ENCODE measurements around the gene PLXDC2.

PLXDC2 gene

DNA sequence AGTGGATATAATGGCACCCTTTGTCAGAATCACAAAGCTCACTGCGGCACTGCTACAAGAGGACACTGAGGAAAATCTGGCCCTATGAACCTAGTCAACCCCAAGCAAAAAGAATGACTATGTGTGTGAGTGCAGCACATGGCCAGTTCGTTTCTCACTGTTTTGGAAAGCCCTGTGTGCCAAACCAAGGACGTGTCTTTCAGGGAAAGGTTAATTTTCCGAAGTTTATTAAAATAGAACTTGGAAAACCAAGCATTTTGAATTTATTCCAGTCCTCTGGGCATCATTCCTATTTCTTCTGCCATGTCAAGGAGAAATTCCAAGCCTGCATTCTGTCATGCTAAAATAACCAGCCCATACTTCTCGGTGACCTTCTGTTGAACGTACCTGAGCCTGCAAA lies 471.8 kb downstream of the PLXDC2 start:
- H3K4me3 ChIP-seq (ENCODE audit: low read depth, low read length) = no peak overlapping the region
- TF ChIP-seq, protein P1, sequence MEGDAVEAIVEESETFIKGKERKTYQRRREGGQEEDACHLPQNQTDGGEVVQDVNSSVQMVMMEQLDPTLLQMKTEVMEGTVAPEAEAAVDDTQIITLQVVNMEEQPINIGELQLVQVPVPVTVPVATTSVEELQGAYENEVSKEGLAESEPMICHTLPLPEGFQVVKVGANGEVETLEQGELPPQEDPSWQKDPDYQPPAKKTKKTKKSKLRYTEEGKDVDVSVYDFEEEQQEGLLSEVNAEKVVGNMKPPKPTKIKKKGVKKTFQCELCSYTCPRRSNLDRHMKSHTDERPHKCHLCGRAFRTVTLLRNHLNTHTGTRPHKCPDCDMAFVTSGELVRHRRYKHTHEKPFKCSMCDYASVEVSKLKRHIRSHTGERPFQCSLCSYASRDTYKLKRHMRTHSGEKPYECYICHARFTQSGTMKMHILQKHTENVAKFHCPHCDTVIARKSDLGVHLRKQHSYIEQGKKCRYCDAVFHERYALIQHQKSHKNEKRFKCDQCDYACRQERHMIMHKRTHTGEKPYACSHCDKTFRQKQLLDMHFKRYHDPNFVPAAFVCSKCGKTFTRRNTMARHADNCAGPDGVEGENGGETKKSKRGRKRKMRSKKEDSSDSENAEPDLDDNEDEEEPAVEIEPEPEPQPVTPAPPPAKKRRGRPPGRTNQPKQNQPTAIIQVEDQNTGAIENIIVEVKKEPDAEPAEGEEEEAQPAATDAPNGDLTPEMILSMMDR (IDR thresholded peaks at IDR 0.05; ENCODE audit: borderline replicate concordance, insufficient read depth, low read depth, low read length) = no peak

DNA sequence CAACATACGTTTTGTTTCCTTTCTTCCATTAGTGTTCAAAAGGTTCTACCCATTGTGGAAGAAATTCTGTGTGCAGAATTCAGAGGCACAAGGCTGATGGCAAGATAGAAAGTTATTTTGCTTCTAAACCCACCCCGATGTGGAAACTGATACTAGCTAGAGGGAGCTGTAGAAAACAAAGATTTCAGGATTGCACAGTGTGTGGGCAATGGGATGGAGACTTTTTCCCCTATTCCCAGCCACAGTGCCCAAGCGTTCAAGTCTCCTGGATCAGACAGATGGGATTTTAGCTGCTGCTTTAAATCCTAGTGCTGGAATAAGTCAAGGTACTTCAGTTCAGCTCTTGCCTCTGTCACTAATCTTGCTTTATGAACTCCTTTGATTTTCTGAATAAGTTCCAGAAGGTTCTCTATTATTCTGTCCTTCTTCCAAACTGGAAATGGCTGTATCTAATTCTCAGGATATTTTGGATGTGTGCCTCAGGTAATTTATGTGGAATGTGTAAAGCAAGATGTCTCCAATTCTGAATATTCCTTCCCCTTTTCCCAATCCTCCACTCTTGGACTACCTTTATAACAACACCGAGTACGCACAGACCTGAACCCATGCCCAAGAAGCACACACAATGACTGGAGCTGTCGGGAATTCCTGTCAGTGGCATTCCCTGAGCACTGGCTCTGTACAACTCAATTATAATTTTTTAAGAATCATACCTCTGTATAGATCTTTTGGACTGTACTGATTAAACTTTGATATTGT lies 473.0 kb downstream of the PLXDC2 start:
- no peak overlapping the region for H3K4me3 ChIP-seq (ENCODE audit: low read depth, low read length)
- TF ChIP-seq, protein P1 (IDR thresholded peaks at IDR 0.05; ENCODE audit: borderline replicate concordance, insufficient read depth, low read depth, low read length) = no peak

DNA sequence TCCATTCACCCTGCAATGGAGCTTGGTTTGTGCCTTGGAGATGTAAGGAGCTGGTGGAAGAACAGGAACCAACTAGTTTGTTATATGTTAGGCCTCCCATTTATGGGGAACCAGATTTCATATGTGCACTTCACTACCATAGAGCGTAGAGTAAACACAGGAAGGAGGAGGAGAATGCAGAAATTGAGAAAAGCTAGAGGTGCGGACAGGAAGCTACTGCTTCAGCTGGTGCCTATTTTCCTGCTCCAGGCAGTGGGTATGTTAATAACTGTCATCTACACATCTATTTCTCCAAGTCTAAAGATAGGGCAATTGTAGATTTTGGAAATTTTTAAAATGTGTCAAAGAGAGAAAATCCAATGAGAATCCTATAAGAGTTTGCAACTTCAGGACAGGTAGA lies 482.2 kb downstream of the PLXDC2 start:
- TF ChIP-seq, protein P1 (IDR thresholded peaks at IDR 0.05; ENCODE audit: borderline replicate concordance, insufficient read depth, low read depth, low read length) = no peak
- H3K4me3 ChIP-seq (ENCODE audit: low read depth, low read length) = no peak overlapping the region

DNA sequence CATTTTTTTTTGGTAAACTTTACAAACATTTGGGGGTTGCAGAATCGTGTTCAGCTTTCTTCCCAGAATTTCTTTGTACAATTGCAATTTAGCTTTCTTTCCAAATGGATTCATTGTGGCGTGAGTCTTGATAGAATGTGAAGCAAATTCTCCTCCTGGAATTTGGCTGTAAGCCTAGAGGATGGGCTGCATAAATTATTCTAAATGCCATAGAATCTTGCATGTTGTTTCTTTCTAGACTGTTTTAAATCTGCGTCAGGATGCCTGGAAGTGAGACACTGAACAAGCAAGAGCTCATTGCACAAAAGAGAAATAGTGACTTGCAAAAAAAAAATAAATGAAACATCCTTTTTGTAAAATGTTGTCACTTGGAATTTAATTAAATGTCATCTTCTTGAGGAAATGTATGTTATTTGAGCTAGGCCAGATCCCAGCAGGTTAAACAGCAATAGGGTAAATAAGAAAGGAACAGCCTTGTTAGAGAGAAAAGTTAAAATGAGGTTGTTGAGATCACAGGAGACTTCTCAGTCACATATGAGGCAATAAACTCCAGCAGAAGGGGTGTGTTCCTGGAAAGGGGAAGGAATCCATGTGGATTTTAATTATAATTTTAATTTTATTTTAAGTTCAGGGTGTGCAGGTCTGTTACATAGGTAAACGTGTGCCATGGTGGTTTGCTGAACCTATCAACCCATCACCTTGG lies 483.0 kb downstream of the PLXDC2 start:
- TF ChIP-seq, protein P1 (IDR thresholded peaks at IDR 0.05; ENCODE audit: borderline replicate concordance, insufficient read depth, low read depth, low read length) = no peak
- no peak overlapping the region for H3K4me3 ChIP-seq (ENCODE audit: low read depth, low read length)

DNA sequence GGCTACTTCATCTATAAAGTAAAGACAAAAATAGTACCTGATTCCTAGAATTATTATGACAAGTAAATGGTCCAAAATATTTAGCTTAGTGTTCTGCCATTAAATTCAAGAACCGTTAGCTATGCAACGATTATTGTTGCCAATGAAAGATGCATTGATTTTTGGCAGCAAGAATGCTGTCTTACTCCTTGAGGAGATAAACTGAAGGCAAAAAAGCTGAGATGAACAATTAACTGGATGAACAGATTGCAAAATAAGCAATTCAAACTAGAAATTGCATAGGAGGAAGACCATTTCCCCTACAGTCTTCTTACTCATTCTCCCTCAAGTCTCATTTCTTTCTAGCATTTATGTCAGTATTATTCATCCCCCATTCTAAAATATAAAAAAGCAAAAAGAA lies 484.5 kb downstream of the PLXDC2 start:
- no peak overlapping the region for H3K4me3 ChIP-seq (ENCODE audit: low read depth, low read length)
- TF ChIP-seq, protein P1 (IDR thresholded peaks at IDR 0.05; ENCODE audit: borderline replicate concordance, insufficient read depth, low read depth, low read length) = no peak

DNA sequence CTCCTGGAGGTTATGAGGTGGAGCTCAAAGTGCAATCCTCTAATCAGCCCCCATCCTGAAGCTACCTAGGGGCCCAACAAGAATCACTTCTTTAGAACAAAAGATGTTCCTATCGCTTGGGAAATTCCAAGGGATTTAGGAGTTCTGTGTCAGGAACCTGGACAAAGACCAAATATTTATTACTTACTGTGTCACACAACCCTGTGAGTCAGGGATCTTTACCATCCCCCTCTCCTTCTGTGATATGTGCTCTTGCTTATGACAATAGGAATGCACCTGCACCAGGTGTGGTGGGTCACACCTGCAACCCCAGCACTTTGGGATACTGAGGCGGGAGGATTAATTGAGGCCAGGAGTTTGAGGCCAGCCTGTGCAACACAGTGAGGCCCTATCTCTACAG lies 485.8 kb downstream of the PLXDC2 start:
- H3K4me3 ChIP-seq (ENCODE audit: low read depth, low read length) = no peak overlapping the region

More for the DNA sequence above, 485.8 kb downstream of the PLXDC2 start:
- TF ChIP-seq, protein P1 (IDR thresholded peaks at IDR 0.05; ENCODE audit: borderline replicate concordance, insufficient read depth, low read depth, low read length) = no peak

All from GM12875 (cell line).